Globus pallidus (tissue), 1 donor: ENCODE results near the gene PNLDC1.
"Not testable (repeated sequence)": the region's sequence is repeated elsewhere in the genome, so short reads cannot be mapped to it uniquely, and the experiment has no call there.

ENCODE experiments used
- DNase-seq: peaks from one replicate; pipeline ENCODE4 v3.0.0-alpha.2; 2015; ENCODE audit warnings: low spot score

The PNLDC1 gene

DNA sequence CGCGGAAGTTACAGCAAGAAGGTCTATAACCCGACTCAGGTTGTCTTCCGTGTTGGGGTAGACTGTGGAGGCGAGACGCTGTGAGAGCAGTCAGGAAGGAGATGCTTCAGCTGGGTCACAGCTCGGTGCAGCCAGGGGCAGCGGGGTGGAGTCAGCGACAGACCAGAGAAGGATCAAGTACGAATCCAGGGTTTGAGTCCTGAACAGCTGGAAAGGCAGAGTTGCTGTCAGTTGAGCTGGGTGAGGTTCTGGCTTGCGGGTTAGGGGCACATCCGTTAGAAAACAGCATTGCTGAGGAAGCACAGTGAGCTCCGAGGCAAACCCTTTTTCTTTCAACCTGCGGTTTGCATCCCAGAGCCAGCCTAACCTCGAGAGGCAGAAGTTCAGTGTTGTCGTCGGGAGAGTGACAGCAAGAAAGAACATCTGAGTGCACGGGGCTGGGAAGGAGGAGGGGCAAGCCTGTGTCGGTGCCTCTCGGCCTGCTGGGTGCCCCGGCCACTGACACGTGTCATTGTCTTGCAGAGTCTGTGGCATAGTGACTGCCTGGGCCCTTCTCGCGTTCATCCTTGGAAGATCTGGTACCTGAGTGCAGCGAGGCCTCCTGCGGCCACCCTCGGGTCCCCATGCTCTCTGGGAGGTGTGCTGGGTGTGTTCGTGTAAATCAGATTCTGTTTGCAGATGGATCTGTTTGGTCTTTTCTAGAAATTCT, 20.0 kb downstream of the PNLDC1 start:
- DNase-seq: no peak

DNA sequence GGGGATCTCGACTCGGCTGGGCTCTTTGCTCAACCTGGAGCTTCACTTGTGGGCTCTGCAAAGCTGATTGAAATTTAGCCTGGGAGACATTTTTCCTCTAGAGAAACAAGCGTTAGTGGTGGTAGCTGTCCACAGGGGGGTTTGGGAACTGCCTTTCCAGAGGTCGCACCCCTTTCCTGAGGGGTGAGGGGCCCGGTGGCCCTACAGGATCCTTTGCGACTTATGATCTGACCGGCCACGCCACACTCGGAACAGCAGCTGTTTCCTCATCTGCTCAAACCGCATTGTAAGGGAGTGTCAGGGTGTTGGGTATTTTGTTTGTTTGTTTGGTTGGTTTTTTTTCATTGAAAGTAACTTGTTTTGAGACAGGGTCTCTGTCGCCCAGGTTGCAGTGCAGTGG, 21.0 kb downstream of the PNLDC1 start:
- DNase-seq: no peak

GRCh38 chr6:159821726-159822125, 21.6 kb downstream of the PNLDC1 start:
- DNase-seq: no peak

DNA sequence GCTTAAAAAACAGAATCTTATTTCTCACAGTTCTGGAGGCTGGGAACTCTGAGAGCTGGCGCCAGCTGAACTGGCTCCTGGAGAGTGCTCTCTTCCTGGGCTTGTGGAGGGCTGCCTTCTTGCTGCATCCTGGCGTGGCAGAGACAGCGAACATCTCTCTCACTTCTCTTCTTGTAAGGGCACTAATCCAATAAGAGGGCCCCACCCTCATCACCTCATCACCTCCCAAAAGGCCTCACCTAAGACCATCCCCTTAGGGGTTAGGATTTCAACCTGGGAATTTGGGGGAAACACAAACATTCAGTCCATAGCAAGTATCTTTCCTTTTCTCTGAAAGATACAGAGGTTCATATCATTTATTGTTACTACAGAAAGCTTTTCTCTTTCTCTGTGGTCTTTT, 23.9 kb downstream of the PNLDC1 start:
- DNase-seq: no peak

- not testable (repeated sequence) for DNase-seq
These were observed 24.6 kb downstream of the PNLDC1 start for GRCh38 chr6:159824690-159825089.

- no peak for DNase-seq
These were observed 25.9 kb downstream of the PNLDC1 start for GRCh38 chr6:159826004-159826403.

GRCh38 chr6:159826968-159827647, 27.0 kb downstream of the PNLDC1 start:
- DNase-seq: no peak

DNA sequence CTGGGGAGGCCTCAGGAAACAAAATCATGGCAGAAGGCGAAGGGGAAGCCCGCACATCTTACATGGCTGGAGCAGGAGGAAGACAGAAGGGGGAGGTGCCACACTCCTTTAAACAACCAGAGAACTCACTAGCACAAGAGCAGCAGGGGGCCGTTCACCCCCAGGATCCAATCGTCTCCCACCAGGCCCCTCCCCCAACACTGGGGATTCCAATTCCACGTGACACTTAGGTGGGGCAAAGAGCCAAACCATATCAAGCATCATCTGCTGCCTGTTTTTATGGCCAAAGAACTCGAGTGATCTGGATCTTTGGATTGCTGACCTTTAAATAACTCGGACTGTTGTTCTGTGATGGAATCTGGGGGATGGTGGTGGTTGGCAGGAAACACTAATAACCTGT, 28.0 kb downstream of the PNLDC1 start:
- DNase-seq: no peak

DNA sequence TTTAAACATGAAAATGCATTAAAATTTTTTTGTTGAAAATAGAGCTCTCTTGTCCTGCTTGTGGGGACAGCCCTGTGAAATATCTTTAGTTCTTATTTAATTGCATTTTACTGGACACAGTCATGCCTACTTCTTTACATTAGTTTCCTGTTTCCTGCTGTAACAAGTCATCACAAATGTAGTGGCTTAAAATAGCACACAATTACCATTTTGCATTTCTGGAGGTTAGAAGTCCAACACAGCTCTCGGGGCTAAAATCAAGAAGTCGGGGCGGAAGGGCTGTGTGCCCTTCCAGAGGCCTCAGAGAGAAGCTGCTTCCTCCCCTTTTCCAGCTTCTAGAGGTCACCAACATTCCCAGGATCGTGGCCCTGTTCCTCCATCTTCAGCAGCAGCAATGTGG, 29.4 kb downstream of the PNLDC1 start:
- DNase-seq: no peak

DNA sequence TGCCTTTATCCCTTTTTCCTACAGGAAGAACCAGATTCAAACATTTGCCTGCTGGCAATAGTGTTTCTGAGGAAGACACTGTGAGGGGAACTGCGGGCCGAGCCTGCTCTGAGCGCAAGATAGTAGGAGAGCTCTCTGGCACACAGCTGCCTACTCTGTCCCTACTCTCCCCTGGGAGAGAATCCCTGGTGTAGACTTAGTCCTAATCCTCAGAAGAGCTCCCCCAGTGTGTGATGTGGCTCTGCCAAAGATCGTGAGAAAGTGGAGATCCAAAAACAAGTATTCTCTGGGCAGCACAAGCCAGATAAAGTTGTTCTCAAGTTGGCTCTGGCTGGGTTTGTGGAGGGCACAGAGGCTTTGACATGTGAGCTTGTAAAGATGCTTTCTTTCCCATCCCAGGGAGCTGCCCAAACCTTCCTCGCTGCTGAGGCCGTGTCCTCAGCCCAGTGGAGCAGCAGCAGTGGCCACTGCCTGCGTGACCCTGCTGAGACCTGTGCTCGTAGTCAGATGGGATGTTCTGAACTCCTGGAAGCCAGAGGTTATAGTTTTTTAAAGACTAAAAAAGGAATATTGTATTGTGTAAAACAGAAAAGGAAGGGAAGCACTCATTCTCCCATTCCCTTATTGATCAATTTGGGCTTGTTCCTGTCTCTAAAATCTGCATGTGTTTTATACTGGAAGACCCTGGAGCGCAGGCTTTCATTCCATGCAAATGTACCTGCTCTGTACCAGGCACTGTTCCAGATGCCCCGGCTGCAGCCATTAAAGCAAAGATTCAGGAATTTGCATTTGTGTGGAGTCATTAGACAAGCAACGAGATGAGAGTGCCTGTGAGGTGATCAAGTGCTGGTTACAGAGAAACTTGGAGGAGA, 30.7 kb downstream of the PNLDC1 start:
- no peak for DNase-seq

- DNase-seq: no peak
These were observed 31.2 kb downstream of the PNLDC1 start for GRCh38 chr6:159831373-159831679.

- DNase-seq: no peak
These were observed 32.9 kb downstream of the PNLDC1 start for GRCh38 chr6:159832946-159833345.

DNA sequence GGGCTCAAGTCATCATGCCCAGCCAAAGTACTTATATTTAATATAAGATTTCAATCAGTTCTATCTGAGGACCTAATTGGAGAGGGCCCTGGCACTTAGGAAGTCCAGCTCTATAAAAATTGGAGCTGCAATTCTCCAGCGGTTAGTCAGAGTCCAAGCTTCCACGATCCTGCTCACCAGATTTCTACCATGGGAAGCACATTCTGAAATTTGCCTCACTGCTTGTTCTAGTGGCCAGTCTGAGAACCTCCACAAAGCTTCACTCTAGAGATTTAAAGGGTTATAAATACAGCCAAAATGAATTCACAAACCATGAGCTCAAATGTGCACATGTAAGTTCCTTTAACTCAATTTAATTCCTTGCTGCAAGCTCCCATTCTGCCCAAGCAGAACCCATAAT, 33.5 kb downstream of the PNLDC1 start:
- no peak for DNase-seq

DNA sequence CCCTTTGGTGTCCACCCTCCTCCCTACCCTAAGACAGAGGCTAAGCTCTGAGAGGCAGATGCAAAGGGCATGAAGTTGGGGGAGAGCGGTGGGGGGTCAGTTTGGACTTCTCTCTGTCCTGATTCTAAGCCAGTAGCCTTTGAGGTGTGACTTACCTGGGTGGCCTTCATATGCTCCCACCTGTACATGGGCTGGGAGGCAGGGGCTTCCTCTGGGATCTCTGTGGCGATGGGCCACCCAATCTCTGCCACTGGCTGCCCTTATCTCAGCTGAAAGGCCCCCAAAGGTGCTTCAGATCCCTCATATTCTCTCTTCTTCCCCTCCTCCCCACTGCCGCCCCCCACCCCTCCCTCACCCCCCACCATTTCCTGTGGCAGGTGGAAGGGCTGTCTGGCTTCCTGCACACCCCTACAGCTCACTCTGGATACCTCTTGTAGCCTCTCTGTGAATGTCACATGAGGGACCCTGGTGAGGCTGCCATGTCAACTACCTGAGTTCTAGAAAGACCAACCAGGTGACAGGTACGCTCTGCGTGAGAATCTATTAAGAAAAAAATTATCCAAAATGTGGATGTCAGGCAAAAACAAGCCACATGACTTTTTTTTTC, 34.0 kb downstream of the PNLDC1 start:
- DNase-seq: no peak

- DNase-seq: no peak
These were observed 36.8 kb downstream of the PNLDC1 start for GRCh38 chr6:159836718-159837490.

DNA sequence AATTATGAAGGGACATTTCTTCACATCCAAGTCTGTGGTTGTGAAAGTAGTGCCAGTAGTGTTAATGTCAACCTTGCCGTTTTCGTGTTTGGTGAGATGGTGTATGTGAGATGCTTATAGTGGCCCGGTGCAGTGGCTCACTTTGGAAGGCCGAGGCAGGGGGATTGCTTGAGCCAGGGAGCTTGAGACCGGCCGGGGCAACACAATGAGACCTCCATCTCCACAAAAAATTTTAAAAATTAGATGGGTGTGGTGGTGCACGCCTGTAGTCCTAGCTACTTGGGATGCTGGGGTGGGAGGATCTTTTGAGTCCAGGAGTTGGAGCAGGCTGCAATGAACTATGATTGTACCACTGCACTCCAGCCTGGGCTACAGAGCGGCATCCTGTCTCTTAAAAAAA, 37.4 kb downstream of the PNLDC1 start:
- DNase-seq: no peak

- DNase-seq: no peak
These were observed 38.1 kb downstream of the PNLDC1 start for GRCh38 chr6:159838020-159838744.

GRCh38 chr6:159842035-159842434, 42.0 kb downstream of the PNLDC1 start:
- no peak for DNase-seq

DNA sequence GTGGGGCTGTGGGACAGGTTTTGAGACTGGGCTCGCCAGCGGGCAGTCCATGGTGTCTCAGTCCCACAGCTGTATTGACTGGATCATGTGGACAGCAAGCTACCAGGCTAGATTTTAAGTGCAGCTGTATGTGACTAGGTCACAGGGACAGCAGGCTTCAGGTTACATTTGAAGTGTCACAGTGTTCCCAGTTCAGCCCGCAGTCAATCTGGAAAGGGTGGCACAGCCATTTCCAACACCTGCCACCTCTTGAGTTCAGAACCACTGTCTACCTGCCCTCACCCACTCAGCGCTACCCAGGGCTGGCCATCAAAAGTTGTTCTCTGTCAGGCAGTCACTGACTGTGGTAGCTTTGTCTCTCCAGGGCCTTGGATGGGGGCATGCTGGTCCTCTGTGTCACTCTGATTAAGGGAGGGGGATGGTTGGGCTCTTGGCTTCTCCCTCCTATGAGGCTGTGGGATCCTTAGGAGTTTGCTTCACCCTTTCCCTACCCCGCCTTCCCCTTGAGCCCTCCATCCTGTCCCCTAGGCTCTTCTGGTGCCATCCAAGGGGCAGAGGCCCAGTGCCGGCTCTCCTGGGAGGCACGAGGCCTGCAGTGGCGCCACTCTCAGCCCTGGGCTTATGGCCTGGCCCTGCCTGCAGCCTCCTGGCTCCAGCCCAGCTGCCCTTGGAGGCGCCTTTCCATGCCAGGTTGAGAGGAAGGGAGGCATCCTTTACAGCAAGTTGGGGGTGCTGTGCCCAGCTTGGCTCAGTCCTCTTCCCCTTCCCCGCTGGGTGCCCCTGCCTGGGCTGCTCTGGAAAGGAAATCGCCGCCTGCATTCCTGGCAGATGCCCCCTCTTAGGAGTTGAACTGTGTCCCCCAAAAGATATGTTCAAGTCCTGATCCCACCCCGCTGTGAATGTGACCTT, 44.9 kb downstream of the PNLDC1 start:
- no peak for DNase-seq

- DNase-seq: not testable (repeated sequence)
These were observed 48.5 kb downstream of the PNLDC1 start for GRCh38 chr6:159848552-159848951.
